Uterus (tissue), 2 donors: ENCODE measurements around the gene ABCC8.

Experiments
- CTCF ChIP-seq, 4 experiments: fragments of 200-600 bp in 2 of 4; fragments of 450-650 bp in 2 of 4; sonication (generic) in 2 of 4; IDR thresholded peaks; one replicate each; pipeline ENCODE4 v1.5.1; 2016 to 2019; ENCODE audit warnings: antibody characterized with exemption in 4 of 4, mild to moderate bottlenecking in 2 of 4, moderate library complexity in 1 of 4
- POLR2A ChIP-seq, 2 donors: fragments of 450-650 bp; IDR thresholded peaks; one replicate each; pipeline ENCODE4 v1.6.1; 2016; ENCODE audit warnings: antibody characterized with exemption in 2 of 2, mild to moderate bottlenecking in 1 of 2, moderate library complexity in 1 of 2

DNA sequence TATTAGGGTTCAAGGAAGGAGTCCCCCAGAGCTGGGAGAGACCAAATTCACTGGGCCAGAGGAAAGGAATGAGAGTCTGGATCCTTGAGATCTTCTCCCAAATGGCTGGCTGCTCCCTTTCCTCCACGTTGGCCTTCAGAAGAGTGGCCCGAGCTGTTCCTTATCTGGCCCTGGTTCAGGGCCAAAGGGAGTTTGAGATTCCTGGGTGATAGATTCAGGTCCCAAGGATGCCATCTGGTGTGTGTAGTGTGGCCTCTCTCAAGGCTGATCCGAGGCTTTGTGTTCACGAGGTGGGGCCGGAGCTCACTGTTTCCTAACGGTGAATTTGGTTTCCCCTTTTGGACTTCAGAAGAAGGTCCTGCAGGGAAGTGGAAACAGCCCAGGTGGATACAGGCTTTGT, 17.4 kb upstream of the ABCC8 start:
- no peak for TF ChIP-seq CTCF (IDR thresholded peaks at IDR 0.05)
- TF ChIP-seq POLR2A (IDR thresholded peaks at IDR 0.05) = no peak
